ENCODE measurements around the gene ACTMAP.
"Not testable (repeated sequence)": the region's sequence is repeated elsewhere in the genome, so short reads cannot be mapped to it uniquely, and the experiment has no call there.

ACTMAP gene

GRCh38 chr19:40739030-40739839 lies 11.0 kb downstream of the ACTMAP start:
- H3K4me3 ChIP-seq (ENCODE audit: low read depth, low read length): no peak overlapping the region
- TF ChIP-seq, protein P1, sequence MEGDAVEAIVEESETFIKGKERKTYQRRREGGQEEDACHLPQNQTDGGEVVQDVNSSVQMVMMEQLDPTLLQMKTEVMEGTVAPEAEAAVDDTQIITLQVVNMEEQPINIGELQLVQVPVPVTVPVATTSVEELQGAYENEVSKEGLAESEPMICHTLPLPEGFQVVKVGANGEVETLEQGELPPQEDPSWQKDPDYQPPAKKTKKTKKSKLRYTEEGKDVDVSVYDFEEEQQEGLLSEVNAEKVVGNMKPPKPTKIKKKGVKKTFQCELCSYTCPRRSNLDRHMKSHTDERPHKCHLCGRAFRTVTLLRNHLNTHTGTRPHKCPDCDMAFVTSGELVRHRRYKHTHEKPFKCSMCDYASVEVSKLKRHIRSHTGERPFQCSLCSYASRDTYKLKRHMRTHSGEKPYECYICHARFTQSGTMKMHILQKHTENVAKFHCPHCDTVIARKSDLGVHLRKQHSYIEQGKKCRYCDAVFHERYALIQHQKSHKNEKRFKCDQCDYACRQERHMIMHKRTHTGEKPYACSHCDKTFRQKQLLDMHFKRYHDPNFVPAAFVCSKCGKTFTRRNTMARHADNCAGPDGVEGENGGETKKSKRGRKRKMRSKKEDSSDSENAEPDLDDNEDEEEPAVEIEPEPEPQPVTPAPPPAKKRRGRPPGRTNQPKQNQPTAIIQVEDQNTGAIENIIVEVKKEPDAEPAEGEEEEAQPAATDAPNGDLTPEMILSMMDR (IDR thresholded peaks at IDR 0.05; ENCODE audit: low read depth, low read length): no peak
- in situ Hi-C loops (cut with HindIII; ENCODE audit: low sequenced_read_pairs): no loop called here
- no peak for DNase-seq (ENCODE audit: low read depth, low spot score)

DNA sequence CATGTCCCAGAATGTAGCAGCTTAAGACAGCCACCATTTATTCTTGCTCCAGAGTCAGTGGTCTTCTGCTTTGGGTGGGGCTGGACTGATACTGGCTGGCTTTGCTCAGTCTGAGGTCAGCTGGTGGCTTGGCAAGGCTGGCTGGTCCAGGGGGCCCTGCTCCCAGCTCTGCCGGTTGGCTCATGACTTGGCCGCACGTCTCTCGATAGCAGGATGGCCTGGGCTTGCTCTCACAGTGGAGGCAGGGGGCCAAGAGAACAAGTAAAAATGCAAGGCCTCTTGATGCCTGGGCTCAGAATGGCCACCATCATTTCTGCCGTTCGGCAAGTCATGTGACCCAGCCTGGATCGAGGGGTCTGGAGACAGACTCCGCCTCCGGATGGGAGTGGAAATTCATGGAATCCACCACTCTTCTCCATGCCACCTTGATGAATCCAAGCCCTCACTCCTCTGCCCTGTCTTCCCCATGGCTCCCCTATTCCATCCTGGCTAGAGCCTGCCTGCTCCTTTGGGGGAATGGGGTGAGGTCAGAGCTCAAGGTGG lies 13.1 kb downstream of the ACTMAP start:
- H3K4me3 ChIP-seq (ENCODE audit: low read depth, low read length): no peak overlapping the region
- DNase-seq (ENCODE audit: low read depth, low spot score): no peak
- in situ Hi-C loops (cut with HindIII; ENCODE audit: low sequenced_read_pairs): no loop called here
- TF ChIP-seq, protein P1 (IDR thresholded peaks at IDR 0.05; ENCODE audit: low read depth, low read length): no peak

DNA sequence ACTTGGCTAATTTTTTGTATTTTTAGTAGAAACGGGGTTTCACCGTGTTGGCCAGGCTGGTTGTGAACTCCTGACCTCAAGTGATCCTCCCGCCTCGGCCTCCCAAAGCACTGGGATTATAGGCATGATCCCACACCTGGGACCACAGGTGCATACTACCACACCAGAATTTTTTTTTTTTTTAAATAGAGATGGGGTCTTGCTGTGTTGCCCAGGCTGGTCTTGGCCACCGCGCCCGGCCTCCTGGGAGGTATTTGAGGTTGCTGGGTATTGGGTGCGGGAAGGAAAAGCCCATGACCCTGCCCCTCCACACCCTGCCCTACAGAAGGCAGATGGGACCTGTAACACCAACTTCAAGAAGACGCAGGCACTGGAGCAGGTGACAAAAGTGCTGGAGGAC lies 13.6 kb downstream of the ACTMAP start:
- no peak for DNase-seq (ENCODE audit: low read depth, low spot score)

GRCh38 chr19:40735013-40735771 lies 15.1 kb downstream of the ACTMAP start:
- DNase-seq (ENCODE audit: low read depth, low spot score): no peak
- in situ Hi-C loops (cut with HindIII; ENCODE audit: low sequenced_read_pairs): no loop called here
- TF ChIP-seq, protein P1 (IDR thresholded peaks at IDR 0.05; ENCODE audit: low read depth, low read length): no peak
- no peak overlapping the region for H3K4me3 ChIP-seq (ENCODE audit: low read depth, low read length)

More for the DNA sequence above, 13.6 kb downstream of the ACTMAP start:
- H3K4me3 ChIP-seq (ENCODE audit: low read depth, low read length): no peak overlapping the region
- in situ Hi-C loops (cut with HindIII; ENCODE audit: low sequenced_read_pairs): no loop called here
- TF ChIP-seq, protein P1 (IDR thresholded peaks at IDR 0.05; ENCODE audit: low read depth, low read length): no peak

DNA sequence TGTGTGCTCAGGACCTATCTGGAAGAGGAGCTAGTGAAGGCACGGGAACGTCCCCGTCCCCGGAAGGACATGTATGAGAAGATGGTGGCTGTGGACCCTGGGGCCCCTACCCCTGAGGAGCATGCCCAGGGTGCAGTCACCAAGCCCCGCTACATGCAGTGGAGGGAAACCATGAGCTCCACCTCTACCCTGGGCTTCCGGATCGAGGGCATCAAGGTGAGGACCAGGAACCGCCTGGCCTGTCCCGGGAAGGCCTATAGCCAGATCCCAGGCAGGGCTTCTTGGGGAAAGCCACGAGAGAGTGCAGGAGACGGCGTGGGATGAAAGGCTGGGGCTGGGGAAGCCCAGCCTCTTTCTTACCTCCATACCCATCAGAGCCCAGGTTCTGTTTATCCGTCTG lies 17.1 kb downstream of the ACTMAP start:
- in situ Hi-C loops (cut with HindIII; ENCODE audit: low sequenced_read_pairs): no loop called here
- H3K4me3 ChIP-seq (ENCODE audit: low read depth, low read length): no peak overlapping the region
- DNase-seq (ENCODE audit: low read depth, low spot score): no peak
- TF ChIP-seq, protein P1 (IDR thresholded peaks at IDR 0.05; ENCODE audit: low read depth, low read length): no peak

DNA sequence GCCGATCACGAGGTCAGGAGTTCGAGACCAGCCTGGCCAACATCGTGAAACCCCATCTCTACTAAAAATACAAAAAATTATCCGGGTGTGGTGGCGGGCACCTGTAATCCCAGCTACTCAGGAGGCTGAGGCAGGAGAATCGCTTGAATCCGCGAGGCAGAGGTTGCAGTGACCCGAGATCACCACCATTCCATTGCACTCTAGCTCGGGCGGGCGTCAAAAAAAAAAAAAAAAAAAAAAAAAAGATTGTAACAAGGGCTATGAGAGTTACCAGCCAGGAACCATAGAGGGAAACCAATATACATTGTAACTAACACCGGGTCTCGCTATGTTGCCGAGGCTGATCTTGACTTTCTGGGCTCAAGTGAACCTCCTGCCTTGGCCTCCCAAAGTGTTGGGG lies 18.0 kb downstream of the ACTMAP start:
- DNase-seq (ENCODE audit: low read depth, low spot score); in situ Hi-C loops (cut with HindIII; ENCODE audit: low sequenced_read_pairs); H3K4me3 ChIP-seq (ENCODE audit: low read depth, low read length): not testable (repeated sequence)

DNA sequence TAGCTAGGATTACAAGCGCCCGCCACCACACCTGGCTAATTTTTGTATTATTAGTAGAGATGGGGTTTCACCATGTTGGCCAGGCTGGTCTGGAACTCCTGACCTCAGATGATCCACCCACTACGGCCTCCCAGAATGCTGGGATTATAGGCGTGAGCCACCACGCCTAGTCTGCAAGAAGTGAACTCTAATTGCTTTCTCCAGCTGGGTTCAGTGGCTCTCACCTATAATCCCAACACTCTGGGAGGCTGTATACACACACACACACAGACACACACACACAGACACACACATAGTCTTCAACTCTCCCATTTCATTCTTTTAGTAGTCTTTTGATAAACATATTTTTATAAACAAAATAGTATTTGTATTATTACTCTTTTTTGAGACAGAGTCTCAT lies 20.2 kb downstream of the ACTMAP start:
- DNase-seq (ENCODE audit: low read depth, low spot score); in situ Hi-C loops (cut with HindIII; ENCODE audit: low sequenced_read_pairs): not testable (repeated sequence)

More for the DNA sequence above, 20.2 kb downstream of the ACTMAP start:
- not testable (repeated sequence) for H3K4me3 ChIP-seq (ENCODE audit: low read depth, low read length)

Data from astrocyte of the spinal cord (primary cell).